HG02852 (cell line): ENCODE data around the gene ALOXE3.

ENCODE experiments used
- ATAC-seq: cut with Tn5 transposase; IDR thresholded peaks from one replicate; pipeline ENCODE4 v1.9.1; 2021; ENCODE audit warnings: mild to moderate bottlenecking, moderate library complexity; ENCODE audit not compliant: unreplicated experiment

ALOXE3 gene

DNA sequence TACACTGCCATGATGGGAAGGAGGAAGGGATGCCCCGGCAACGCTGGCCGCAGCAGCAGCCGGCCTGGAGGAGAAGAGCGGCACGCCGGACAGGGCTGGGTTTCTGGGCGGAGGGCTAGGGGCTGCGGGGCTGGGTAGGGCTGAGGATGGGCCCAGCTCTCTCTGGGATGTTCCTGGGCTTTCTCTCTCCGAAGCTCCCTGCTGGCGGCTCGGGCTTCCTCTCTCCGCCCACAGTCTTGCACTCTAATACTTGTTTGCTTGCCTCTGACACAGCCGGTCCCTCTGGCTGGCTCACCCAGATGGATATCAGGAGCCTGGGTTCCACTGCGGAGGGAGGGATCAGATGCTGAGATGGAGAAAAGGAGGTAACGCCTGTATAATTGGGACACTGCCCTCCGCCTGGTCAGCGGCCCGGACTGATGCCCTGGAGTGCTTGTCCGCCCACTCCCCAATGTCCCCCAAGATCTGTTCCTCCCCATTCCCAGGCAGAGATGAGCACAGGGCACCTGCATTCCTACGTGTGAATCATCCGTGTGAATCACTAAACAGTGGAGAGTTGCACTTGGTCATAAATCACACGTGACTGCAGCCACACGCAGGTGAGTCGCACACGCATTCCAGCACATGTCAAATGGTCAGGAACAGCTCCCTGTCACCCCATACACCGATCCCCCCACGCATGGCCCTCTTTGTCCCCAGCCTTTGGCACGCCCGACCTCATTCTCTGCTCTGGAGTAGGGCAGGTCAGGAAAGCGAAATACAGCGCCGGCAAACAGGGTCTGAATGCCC, at the start of gene ALOXE3:
Gene ALOXE3 (minus strand): TSS at position 535 of the 789 bp plus-strand sequence. CDS start 524 bp downstream, at position 11.
- no peak for ATAC-seq

- ATAC-seq, result no peak
Measured at GRCh38 chr17:8167526-8167925, 49.2 kb upstream of the ALOXE3 start.

GRCh38 chr17:8166731-8167130, 48.4 kb upstream of the ALOXE3 start:
- ATAC-seq, result no peak

DNA sequence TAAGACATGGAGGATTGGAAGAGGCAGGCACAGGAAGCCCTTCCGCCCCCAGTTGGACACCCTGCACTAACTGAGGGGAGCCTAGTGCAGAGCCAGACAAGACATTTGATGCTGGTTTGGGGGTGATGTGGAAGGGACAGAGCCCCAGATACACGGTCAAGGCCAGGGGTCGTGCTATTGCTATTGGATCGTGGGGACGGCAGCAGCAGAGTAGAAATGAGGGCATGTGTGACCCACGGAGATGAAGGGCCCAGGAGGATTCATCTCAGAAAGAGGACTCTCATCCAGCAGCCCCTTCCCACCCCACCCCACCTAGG, 46.5 kb upstream of the ALOXE3 start:
- ATAC-seq, result no peak

- no peak for ATAC-seq
Measured at GRCh38 chr17:8163978-8164814, 45.9 kb upstream of the ALOXE3 start.

- no peak for ATAC-seq
Measured at GRCh38 chr17:8162997-8163977, 45.0 kb upstream of the ALOXE3 start.

- no peak for ATAC-seq
Measured at GRCh38 chr17:8162233-8162996, 44.1 kb upstream of the ALOXE3 start, which contains the start of gene VAMP2. Gene VAMP2, minus strand, starts transcription at chr17:8162948. Its CDS starts 69 bp downstream, at chr17:8162879.

DNA sequence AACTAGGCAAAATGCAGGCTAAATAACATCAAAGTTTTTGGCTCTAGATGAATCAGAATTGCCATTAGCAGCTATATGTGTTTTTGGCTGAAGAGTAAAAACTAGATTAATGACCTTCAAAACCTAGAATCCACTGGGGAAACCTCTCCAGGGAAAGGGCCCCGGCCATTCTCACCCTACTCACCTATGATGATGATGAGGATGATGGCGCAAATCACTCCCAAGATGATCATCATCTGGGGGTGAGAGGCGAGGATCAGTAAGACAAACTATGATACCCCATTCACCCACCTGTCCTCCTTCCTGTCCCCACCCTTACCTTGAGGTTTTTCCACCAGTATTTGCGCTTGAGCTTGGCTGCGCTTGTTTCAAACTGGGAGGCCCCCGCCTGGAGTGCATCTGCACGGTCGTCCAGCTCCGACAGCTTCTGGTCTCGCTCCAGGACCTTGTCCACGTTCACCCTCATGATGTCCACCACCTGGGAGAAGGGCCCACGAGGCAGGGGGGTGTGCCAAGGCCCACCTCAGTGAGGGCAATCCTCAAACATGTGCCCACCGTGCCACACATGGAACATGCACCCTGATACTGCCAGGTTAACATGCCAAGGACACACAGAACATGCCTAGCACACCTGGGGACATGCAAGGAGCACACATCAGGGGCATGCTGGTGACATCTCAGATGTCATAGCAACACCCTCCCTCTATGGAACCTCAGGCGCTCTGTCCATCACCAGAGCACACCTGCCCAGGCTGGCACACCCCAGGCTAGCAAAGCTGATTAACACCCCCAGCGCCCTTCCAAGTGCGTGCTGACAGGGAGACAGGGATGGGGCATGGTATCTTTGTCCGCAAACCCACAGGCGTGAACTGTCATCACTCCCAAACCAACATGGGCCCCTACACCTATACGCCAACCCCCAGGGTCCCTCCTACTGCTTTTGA, 43.2 kb upstream of the ALOXE3 start:
- no peak for ATAC-seq

DNA sequence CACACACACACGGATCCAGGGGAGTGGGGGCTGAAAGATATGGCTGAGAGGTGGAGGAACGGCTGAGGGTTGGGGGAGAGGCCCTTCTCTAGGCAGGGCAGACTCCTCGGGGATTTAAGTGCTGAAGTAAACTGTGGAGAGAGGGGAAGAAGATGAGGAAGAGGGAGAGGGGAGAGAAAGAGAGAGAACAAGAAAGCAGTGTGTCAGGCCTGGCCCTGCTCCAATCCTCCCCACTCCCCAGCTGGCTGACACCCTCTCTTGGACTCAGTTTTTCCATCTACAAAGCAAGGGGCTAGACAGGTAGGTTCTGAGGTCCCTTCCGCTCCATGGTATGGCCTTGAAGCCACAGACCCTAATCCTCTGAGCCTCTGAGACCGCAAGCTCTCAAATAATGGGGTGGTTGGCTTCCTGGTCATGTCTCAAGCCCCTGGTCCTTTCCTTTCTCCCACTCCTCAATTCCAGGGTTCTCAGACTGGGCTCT, 42.5 kb upstream of the ALOXE3 start:
- ATAC-seq, result no peak

DNA sequence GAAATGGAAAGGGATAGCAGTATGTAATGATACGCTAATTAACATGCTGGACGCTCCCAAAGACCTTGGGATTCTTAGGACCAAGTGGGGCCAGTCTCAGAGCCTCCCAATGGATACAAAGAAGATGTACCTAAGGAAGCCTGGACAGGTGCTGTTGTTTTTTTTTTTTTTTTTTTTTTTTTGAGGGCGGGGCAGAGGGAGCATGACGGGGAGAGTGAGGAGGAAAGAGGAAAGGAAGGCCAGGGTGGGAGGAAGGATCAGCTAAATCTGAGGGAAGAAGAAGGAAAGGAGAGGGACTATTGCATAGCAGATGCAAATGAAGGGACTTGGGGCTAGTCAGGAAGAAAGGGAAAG, 41.9 kb upstream of the ALOXE3 start:
- no peak for ATAC-seq

DNA sequence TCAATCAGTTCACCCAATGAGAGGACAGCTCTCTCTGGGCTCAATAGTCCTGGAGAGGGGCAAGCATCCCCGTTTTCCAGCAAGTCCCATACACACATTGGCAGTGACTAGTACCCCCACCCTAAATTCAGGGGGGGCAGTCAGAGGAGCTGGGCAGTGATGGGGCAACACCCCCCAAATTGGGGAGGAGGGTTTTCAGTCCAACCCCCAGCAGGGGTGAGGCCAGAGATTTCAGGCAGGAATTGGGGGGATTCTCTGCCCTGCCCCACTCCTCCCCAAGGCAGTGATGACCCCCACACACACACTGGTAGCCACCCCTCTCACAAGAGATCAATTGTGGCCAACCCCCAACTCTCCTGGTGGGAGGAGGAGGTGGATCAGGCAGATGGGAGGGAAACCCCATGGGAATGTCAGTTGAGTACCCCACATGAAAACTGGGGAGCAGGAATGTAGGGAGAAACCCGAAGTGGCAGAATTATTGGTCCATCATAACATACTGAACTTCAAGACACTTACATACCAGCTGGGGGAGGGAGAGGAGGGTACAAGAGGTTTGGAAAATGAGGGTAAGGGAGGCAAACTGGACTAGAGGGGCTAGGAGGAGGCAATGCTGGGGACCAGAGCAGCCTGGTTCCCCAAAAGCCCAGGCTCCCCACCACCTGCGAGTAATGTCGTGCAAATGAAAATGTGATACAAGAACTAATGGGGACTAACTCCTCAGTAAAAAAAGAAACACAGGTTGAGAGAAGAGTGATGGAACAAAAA, 41.3 kb upstream of the ALOXE3 start:
- no peak for ATAC-seq

- no peak for ATAC-seq
Measured at GRCh38 chr17:8159032-8159400, 40.7 kb upstream of the ALOXE3 start.

DNA sequence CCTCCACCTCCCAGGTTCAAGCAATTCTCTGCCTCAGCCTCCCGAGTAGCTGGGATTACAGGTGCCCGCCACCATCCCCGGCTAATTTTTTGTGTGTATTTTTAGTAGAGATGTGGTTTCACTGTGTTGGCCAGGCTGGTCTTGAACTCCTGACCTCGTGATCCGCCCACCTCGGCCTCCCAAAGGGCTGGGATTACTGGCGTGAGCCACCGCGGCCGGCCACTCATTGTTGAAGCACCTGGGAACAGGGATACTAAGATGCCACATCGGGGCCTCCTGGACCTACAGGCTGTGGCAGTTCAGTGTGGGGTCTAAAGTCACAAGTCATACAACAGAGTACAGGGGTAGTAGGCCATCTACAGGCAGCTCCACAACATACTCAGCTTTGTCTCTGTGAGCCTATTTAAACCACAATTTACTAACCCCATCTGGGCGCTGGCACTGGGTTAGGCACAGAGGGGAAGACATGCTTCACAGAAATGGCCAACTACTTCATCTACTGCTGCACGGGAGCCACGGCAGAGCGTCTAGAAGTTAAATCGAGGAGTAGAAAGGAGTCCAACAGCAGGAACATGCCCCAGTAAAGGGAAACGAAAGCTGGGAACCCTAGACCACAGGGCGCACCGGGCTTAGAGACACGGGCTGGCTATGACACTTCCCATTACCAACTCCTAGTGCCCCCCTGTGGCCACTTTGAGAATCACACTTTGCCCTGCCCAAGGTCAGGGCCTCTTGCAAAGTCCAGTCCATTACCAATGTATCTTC, 40.1 kb upstream of the ALOXE3 start:
- ATAC-seq, result no peak

DNA sequence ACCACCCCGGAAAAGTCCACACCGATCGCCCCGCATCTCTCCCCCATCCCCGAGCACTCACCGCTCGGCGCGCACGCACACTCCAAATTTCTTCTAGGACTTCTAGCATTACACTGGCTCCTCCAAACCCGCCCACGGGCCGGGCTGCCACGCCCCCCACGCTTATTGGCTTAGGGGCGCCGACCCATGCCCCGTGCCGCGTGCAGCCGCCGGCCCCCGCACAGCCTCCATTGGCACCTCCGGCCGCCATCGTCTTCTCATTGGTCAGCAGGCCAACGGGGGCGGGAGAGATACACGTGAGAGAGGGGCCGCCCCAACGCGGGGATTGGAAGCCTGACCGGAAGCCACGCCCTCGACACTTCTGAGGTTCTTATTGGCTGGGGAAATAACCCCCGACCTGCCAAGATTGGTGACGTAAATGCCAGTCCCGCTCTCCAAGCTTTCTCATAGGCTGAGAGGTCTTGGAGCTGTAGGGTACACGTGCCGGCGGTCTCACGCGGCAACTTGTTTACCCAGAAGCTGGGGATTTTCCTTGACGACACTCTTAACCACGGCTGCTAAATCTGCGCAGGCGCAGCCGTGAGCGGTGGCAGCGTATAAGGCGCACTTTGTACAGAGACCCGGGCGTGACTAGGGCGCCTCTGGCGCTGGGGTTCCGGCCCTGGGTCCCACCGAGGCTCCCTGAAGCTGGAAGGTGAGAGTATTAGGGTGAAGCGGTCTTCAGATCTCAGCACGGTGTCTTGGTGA, 38.1 kb upstream of the ALOXE3 start:
- ATAC-seq, result peak; percentile 74

GRCh38 chr17:8155996-8156245, 37.6 kb upstream of the ALOXE3 start:
- ATAC-seq, result no peak

DNA sequence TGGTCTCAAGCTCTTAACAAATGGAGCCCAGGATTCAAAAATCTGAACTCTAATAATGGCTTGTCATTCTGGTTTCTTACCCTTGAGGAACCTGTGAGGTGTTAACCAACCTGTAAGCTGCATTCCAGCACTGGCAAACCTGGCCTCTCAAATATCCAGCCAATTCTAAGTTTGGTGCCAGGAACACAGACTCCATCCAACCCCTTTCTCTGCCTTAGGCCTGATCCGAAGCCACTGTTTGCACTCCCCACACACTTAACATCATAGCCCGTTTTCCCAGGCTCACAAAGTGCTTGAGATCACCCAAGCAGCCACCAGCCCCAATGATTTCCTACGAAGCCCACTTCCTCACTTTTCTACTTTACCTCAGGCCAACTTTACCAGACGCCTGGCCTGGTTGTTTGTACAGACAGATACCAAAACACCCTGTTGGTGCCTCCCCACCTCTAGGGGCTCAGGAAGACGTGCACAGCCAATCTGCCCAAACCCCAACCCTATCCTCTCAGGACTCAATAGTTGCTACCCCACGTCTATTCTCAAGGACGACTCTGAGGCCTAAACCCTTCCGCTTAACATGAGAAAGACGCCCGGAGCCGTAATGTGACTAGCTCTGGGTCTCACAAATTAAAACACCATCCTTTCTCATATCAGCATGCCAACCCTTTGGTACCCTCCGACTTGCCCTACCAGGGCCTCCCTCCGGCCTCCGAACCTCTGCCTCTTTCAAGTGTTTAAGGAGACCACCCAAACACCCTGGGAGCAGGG, 37.1 kb upstream of the ALOXE3 start:
- ATAC-seq, result no peak
